GM10847 (cell line): ENCODE results near the gene FZD7.

Experiments
- POLR2A ChIP-seq: IDR thresholded peaks from 2 replicates; pipeline ENCODE4 v1.6.1; 2011; ENCODE audit not compliant: insufficient read length; ENCODE audit errors: extremely low read depth

Gene FZD7

GRCh38 chr2:202007015-202007982, 26.4 kb upstream of the FZD7 start:
- TF ChIP-seq POLR2A, result no peak

- TF ChIP-seq POLR2A, result no peak
These were observed 25.7 kb upstream of the FZD7 start for GRCh38 chr2:202007983-202008354.

- no peak for TF ChIP-seq POLR2A
These were observed 24.6 kb upstream of the FZD7 start for GRCh38 chr2:202009019-202009481.

GRCh38 chr2:202009581-202009980, 24.1 kb upstream of the FZD7 start:
- TF ChIP-seq POLR2A, result no peak

- no peak for TF ChIP-seq POLR2A
These were observed 19.3 kb upstream of the FZD7 start for GRCh38 chr2:202014318-202014717.

- no peak for TF ChIP-seq POLR2A
These were observed 18.9 kb upstream of the FZD7 start for GRCh38 chr2:202014759-202015211.

- no peak for TF ChIP-seq POLR2A
These were observed 18.2 kb upstream of the FZD7 start for GRCh38 chr2:202015471-202015870.

- no peak for TF ChIP-seq POLR2A
These were observed 17.0 kb upstream of the FZD7 start for GRCh38 chr2:202016579-202017227.

GRCh38 chr2:202017940-202018339, 15.7 kb upstream of the FZD7 start:
- TF ChIP-seq POLR2A, result no peak

- no peak for TF ChIP-seq POLR2A
These were observed 14.7 kb upstream of the FZD7 start for GRCh38 chr2:202018950-202019349.

GRCh38 chr2:202019689-202020450, 13.8 kb upstream of the FZD7 start:
- no peak for TF ChIP-seq POLR2A

GRCh38 chr2:202022755-202023154, 10.9 kb upstream of the FZD7 start:
- TF ChIP-seq POLR2A, result no peak

GRCh38 chr2:202023198-202023903, 10.3 kb upstream of the FZD7 start:
- TF ChIP-seq POLR2A, result no peak

GRCh38 chr2:202023904-202024266, 9.8 kb upstream of the FZD7 start:
- no peak for TF ChIP-seq POLR2A

- TF ChIP-seq POLR2A, result no peak
These were observed 8.8 kb upstream of the FZD7 start for GRCh38 chr2:202024871-202025270.

GRCh38 chr2:202025816-202026215, 7.8 kb upstream of the FZD7 start:
- no peak for TF ChIP-seq POLR2A

- no peak for TF ChIP-seq POLR2A
These were observed 7.1 kb upstream of the FZD7 start for GRCh38 chr2:202026507-202026906.
